Measurements from ENCODE around the gene WNT8B.

GRCh38 chr10:100507357-100507732 lies 44.5 kb downstream of the WNT8B start:
- TF ChIP-seq CTCF (IDR thresholded peaks at IDR 0.05) (no peak), EP300 (IDR thresholded peaks at IDR 0.05) (no peak)

Data from gastroesophageal sphincter (tissue), 3 donors.